Coronary artery (tissue), 2 donors: ENCODE results near the gene CDK12.
"Not testable (repeated sequence)": the region's sequence is repeated elsewhere in the genome, so short reads cannot be mapped to it uniquely, and the experiment has no call there.

Source experiments
- DNase-seq: peaks from one replicate; pipeline ENCODE4 v3.0.0-alpha.2; 2017; ENCODE audit warnings: low spot score
- H3K27ac ChIP-seq, 2 donors: fragments of 200-600 bp; sonication (generic); one replicate each; pipeline ENCODE4 v1.5.1; 2016 to 2019
- H3K4me3 ChIP-seq: fragments of 200-600 bp; sonication (generic); 2 replicates; pipeline ENCODE4 v1.5.1; 2016; ENCODE audit warnings: mild to moderate bottlenecking, moderate library complexity
- CTCF ChIP-seq: fragments of 200-600 bp; sonication (generic); IDR thresholded peaks from one replicate; pipeline ENCODE4 v1.5.1; 2019; ENCODE audit warnings: antibody characterized with exemption

Gene CDK12

GRCh38 chr17:39530513-39530912 is 69.2 kb downstream of the CDK12 start:
- H3K4me3 ChIP-seq: no peak overlapping the region
- H3K27ac ChIP-seq: no peak overlapping the region
- no peak for DNase-seq
- TF ChIP-seq CTCF: no peak

GRCh38 chr17:39531252-39531651 is 70.0 kb downstream of the CDK12 start:
- H3K27ac ChIP-seq: no peak overlapping the region

GRCh38 chr17:39533891-39534290 is 72.6 kb downstream of the CDK12 start:
- no peak for TF ChIP-seq CTCF
- no peak overlapping the region for H3K4me3 ChIP-seq
- DNase-seq: no peak
- no peak overlapping the region for H3K27ac ChIP-seq

More at GRCh38 chr17:39531252-39531651, 70.0 kb downstream of the CDK12 start:
- H3K4me3 ChIP-seq: no peak overlapping the region
- no peak for DNase-seq
- TF ChIP-seq CTCF: no peak

GRCh38 chr17:39534768-39535405 is 73.6 kb downstream of the CDK12 start:
- no peak for DNase-seq
- no peak for TF ChIP-seq CTCF
- Histone ChIP-seq H3K4me3 (no peak overlapping the region), H3K27ac (no peak overlapping the region)

GRCh38 chr17:39536468-39536867 is 75.2 kb downstream of the CDK12 start:
- TF ChIP-seq CTCF: no peak
- no peak for DNase-seq
- Histone ChIP-seq H3K27ac (no peak overlapping the region), H3K4me3 (no peak overlapping the region)

- not testable (repeated sequence) for H3K27ac ChIP-seq, H3K4me3 ChIP-seq, DNase-seq
These were observed 76.1 kb downstream of the CDK12 start for GRCh38 chr17:39537364-39537763.

GRCh38 chr17:39538866-39539265 is 77.6 kb downstream of the CDK12 start:
- H3K4me3 ChIP-seq: no peak overlapping the region
- no peak overlapping the region for H3K27ac ChIP-seq
- no peak for DNase-seq
- no peak for TF ChIP-seq CTCF
